ENCODE measurements around the gene KLHL33. TPM values are rescaled to one million over a fixed set of nuclear protein-coding genes. Genes with fewer than 3 reads are reported as not detected.

KLHL33 gene
- total RNA-seq, 1 experiment from 2014 or later = not detected

- TF ChIP-seq CTCF (IDR thresholded peaks at IDR 0.05) = no peak
- no peak for TF ChIP-seq POLR2AphosphoS5 (IDR thresholded peaks at IDR 0.05; ENCODE audit: low read depth, low read length)
- no peak for TF ChIP-seq REST (IDR thresholded peaks at IDR 0.05; ENCODE audit: insufficient read depth in 1 of 2, low read depth in 2 of 2, low read length in 1 of 2)
- no peak for TF ChIP-seq TCF7L2 (IDR thresholded peaks at IDR 0.05; ENCODE audit: low read depth, low read length)
- TF ChIP-seq SIN3A (IDR thresholded peaks at IDR 0.05; ENCODE audit: borderline replicate concordance, insufficient read depth, low read depth, low read length) = no peak
- no peak for ATAC-seq
- Histone ChIP-seq H3K36me3 (ENCODE audit: control insufficient read depth, insufficient read depth, low read length) (no peaks in the 10 kb centered on the region; the same call in none of the 2 replicates), H3K9me3 (ENCODE audit: control insufficient read depth, insufficient read depth, low read depth, low read length) (no peaks in the 10 kb centered on the region), H3K27me3 (ENCODE audit: control insufficient read depth, insufficient read depth, low read length) (no peaks in the 10 kb centered on the region), H3K4me1 (ENCODE audit: control insufficient read depth, insufficient read depth, low read length) (no peaks in the 10 kb centered on the region), H3K27ac (ENCODE audit: low read length) (no peak overlapping the region), H3K4me3 (ENCODE audit: low read depth in 2 of 2, low read length in 2 of 2) (no peak overlapping the region)
- no peak for DNase-seq (ENCODE audit: low read depth, low spot score)
- ChIA-PET CTCF (no interaction called here), POLR2A (no interaction called here)
- no TSS peak for BruUV-seq (replicated peaks)
- intact Hi-C loops (cut with micrococcal nuclease; ENCODE audit: unreplicated experiment) = no loop called here
- in situ Hi-C loops (cut with HindIII; ENCODE audit: low pct_unique_long_range_greater_than_20kb, low sequenced_read_pairs) = no loop called here
These were observed 56.2 kb downstream of the KLHL33 start for GRCh38 chr14:20379743-20380142.

DNA sequence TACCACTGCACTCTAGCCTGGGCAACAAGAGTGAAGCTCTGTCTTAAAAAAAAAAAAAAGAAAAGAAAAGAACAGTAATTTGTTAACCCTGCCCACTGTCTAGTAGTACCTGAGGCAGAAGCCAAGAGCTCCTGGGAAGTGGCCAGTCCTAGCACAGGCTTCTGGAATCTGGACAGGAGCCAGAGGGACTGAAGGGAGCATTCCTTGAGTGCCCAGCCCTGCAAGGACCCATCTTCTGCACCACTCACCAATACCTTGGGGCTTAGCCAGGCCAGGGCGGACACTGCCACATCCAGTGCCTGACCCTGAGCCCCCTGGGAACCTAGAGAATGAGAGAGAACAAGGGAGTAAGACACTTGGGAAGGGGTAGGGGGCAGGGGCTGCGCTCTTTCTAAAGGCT, 58.8 kb downstream of the KLHL33 start:
- TF ChIP-seq TCF7L2 (IDR thresholded peaks at IDR 0.05; ENCODE audit: low read depth, low read length) = no peak
- no peak for TF ChIP-seq REST (IDR thresholded peaks at IDR 0.05; ENCODE audit: insufficient read depth in 1 of 2, low read depth in 2 of 2, low read length in 1 of 2)
- no peak for TF ChIP-seq POLR2AphosphoS5 (IDR thresholded peaks at IDR 0.05; ENCODE audit: low read depth, low read length)
- TF ChIP-seq CTCF (IDR thresholded peaks at IDR 0.05) = no peak
- TF ChIP-seq SIN3A (IDR thresholded peaks at IDR 0.05; ENCODE audit: borderline replicate concordance, insufficient read depth, low read depth, low read length) = no peak
- Histone ChIP-seq H3K27ac (ENCODE audit: low read length) (no peak overlapping the region), H3K9me3 (ENCODE audit: control insufficient read depth, insufficient read depth, low read depth, low read length) (no peaks in the 10 kb centered on the region), H3K4me3 (ENCODE audit: low read depth in 2 of 2, low read length in 2 of 2) (no peak overlapping the region), H3K4me1 (ENCODE audit: control insufficient read depth, insufficient read depth, low read length) (no peaks in the 10 kb centered on the region), H3K27me3 (ENCODE audit: control insufficient read depth, insufficient read depth, low read length) (no peaks in the 10 kb centered on the region), H3K36me3 (ENCODE audit: control insufficient read depth, insufficient read depth, low read length) (no peaks in the 10 kb centered on the region; the same call in 1 of the 2 replicates)
- no TSS peak for BruUV-seq (replicated peaks)
- ATAC-seq (no peak), DNase-seq (ENCODE audit: low read depth, low spot score) (no peak)
- in situ Hi-C loops (cut with HindIII; ENCODE audit: low pct_unique_long_range_greater_than_20kb, low sequenced_read_pairs) = no loop called here
- intact Hi-C loops (cut with micrococcal nuclease; ENCODE audit: unreplicated experiment) = no loop called here
- CTCF ChIA-PET = no interaction called here
- POLR2A ChIA-PET = no interaction called here

Data from Panc1 (cell line).